GM23248 (cell line): ENCODE data around the gene PTPRD.

Source experiments
- EZH2 ChIP-seq: fragments of 200-600 bp; sonication (generic); IDR thresholded peaks from 2 replicates; pipeline ENCODE4 v1.6.1; 2018; ENCODE audit warnings: antibody characterized with exemption, mild to moderate bottlenecking; ENCODE audit not compliant: insufficient read depth, poor library complexity, severe bottlenecking
- EZH2phosphoT487 ChIP-seq: fragments of 200-600 bp; sonication (generic); IDR thresholded peaks from 2 replicates; pipeline ENCODE4 v1.6.1; 2018; ENCODE audit warnings: antibody characterized with exemption, moderate library complexity, mild to moderate bottlenecking, low read depth; ENCODE audit not compliant: insufficient read depth

- no peak for TF ChIP-seq EZH2
- TF ChIP-seq EZH2phosphoT487, result no peak
Observed at GRCh38 chr9:9631284-9631683, 981.5 kb downstream of the PTPRD start.
